ENCODE results near the gene GAB1. TPM values are rescaled to one million over a fixed set of nuclear protein-coding genes. Genes with fewer than 3 reads are reported as not detected.

Gene GAB1
- total and polyA plus RNA-seq, 12 donors = 4.1 to 58.2 (median 29.0) TPM

DNA sequence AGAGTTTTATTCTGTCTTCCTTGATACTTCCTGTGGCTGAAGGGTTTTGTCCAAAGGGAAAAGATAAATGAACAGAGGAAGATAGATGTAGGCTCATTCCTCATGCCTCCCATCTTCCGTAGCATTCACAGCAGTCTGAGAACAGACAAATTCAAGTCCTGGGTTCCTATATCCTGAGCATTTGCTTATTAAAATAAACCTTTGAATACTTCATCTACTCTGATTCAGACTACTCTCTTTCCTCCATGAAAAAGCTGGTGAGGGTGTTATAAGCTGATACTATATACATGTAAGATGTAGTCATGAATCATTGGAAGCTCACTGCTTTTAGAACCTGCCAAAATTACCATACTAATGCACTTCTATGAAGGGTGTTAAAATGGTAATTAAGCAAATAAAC lies 61.2 kb downstream of the GAB1 start:
- Histone ChIP-seq H3K27ac (no peak overlapping the region), H3K4me3 (no peak overlapping the region), H3K27me3 (no peaks in the 10 kb centered on the region), H3K9me3 (replicated peaks in 1 of 3) (no peaks in the 10 kb centered on the region), H3K4me1 (replicated peaks in 1 of 2) (peaks cover 7 to 31% of the 10 kb centered on the region in 2 donors), H3K36me3 (replicated peaks in 1 of 2) (no peaks in the 10 kb centered on the region)
- no peak for TF ChIP-seq POLR2A (IDR thresholded peaks at IDR 0.05)
- TF ChIP-seq, protein P1, sequence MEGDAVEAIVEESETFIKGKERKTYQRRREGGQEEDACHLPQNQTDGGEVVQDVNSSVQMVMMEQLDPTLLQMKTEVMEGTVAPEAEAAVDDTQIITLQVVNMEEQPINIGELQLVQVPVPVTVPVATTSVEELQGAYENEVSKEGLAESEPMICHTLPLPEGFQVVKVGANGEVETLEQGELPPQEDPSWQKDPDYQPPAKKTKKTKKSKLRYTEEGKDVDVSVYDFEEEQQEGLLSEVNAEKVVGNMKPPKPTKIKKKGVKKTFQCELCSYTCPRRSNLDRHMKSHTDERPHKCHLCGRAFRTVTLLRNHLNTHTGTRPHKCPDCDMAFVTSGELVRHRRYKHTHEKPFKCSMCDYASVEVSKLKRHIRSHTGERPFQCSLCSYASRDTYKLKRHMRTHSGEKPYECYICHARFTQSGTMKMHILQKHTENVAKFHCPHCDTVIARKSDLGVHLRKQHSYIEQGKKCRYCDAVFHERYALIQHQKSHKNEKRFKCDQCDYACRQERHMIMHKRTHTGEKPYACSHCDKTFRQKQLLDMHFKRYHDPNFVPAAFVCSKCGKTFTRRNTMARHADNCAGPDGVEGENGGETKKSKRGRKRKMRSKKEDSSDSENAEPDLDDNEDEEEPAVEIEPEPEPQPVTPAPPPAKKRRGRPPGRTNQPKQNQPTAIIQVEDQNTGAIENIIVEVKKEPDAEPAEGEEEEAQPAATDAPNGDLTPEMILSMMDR (IDR thresholded peaks at IDR 0.05) = no peak
- 54 to 68% (median 59%) methylated on average over 1 of the region's 1 CpG for WGBS, 4 donors
- DNase-seq = no peak
- intact Hi-C loops (cut with DNase I) = loop anchor here in 1 of 2 donors (10.0 kb wide), 1 partner anchor 63 kb away; the partner anchor contains the start of gene GAB1

DNA sequence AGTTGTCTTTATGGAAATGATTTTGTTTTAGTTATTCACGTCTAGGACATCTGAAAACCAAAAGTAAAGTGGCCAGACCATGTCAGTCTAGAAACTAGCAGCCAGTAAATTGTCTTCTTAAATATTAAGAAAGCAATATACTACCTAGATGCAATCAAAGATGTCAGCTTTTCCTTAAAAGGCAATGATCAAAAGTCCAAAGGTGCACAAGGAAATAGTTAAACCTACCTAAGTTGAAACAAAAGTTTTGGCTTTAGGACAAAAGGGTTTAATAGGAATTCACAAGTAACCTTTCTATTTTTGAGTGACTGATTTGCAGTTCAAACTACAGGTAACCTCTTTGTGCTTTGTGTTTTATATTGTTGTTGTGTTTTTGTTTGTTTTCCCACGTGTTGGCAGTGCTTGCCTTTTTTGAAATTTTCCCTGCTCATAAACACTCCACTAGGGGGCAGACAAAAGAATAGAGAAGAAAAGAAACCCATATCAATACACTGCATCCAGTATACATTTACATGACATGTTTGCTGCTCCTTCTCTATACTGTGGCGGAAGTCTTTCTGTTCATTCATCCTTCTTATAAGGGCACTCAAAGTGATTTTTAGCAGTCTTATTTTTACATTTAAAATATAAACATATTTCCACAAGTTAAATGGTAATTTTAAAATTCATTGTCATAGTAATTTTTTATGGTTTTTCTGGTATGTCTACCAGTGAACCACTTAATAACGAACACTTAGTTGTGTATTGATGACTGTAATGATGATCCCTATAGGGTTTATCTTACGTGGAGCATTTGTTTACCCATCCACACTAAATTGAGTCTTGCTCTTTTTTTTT lies 62.7 kb downstream of the GAB1 start:
- TF ChIP-seq, protein P1 (IDR thresholded peaks at IDR 0.05) = peak; percentile 48 to 69 (median 56)
- no peak for TF ChIP-seq POLR2A (IDR thresholded peaks at IDR 0.05)
- Histone ChIP-seq H3K4me3 (no peak overlapping the region), H3K9me3 (replicated peaks in 1 of 3) (no peaks in the 10 kb centered on the region), H3K36me3 (replicated peaks in 1 of 2) (no peaks in the 10 kb centered on the region), H3K4me1 (replicated peaks in 1 of 2) (peaks cover 13 to 39% of the 10 kb centered on the region in 2 donors), H3K27me3 (no peaks in the 10 kb centered on the region), H3K27ac (no peak overlapping the region)
- 70 to 74% (median 72%) methylated on average over 5 of the region's 5 CpGs for WGBS, 4 donors
- no peak for DNase-seq
- intact Hi-C loops (cut with DNase I) = loop anchor here in 1 of 2 donors (10.0 kb wide), 1 partner anchor 65 kb away; the partner anchor contains the start of gene GAB1

- intact Hi-C loops (cut with DNase I) = no loop called here
- DNase-seq = no peak
- WGBS, 4 donors = 85 to 94% (median 91%) methylated on average over 2 of the region's 2 CpGs
- H3K36me3 ChIP-seq (replicated peaks in 1 of 2) = no peaks in the 10 kb centered on the region
- no peak overlapping the region for H3K4me3 ChIP-seq
- peaks cover 18 to 44% of the 10 kb centered on the region in 2 donors for H3K4me1 ChIP-seq (replicated peaks in 1 of 2)
- TF ChIP-seq, protein P1 (IDR thresholded peaks at IDR 0.05) = no peak
- no peak for TF ChIP-seq POLR2A (IDR thresholded peaks at IDR 0.05)
- H3K27ac ChIP-seq = no peak overlapping the region
- no peaks in the 10 kb centered on the region for H3K27me3 ChIP-seq
- H3K9me3 ChIP-seq (replicated peaks in 1 of 3) = no peaks in the 10 kb centered on the region
These were observed 63.4 kb downstream of the GAB1 start for GRCh38 chr4:143400082-143400481.

- no peaks in the 10 kb centered on the region for H3K36me3 ChIP-seq (replicated peaks in 1 of 2)
- no peak overlapping the region for H3K4me3 ChIP-seq
- peak overlapping the region in 4 of 5 donors; percentile 7 to 44 (median 30) for H3K27ac ChIP-seq
- no peaks in the 10 kb centered on the region for H3K9me3 ChIP-seq (replicated peaks in 1 of 3)
- no peaks in the 10 kb centered on the region for H3K27me3 ChIP-seq
- TF ChIP-seq, protein P1 (IDR thresholded peaks at IDR 0.05) = no peak
- TF ChIP-seq POLR2A (IDR thresholded peaks at IDR 0.05) = no peak
- DNase-seq = peak in 1 of 7 donors; percentile 31
- intact Hi-C loops (cut with DNase I) = no loop called here
- H3K4me1 ChIP-seq (replicated peaks in 1 of 2) = peaks cover 26 to 73% of the 10 kb centered on the region in 2 donors
- 38 to 46% (median 42%) methylated on average over 4 of the region's 4 CpGs for WGBS, 4 donors
These were observed 66.3 kb downstream of the GAB1 start for GRCh38 chr4:143402776-143403552.
